ENCODE results near the gene POLR2F.

Gene POLR2F

GRCh38 chr22:37982151-37982785 lies 28.8 kb downstream of the POLR2F start:
- no peak for DNase-seq (ENCODE audit: low read depth)

- DNase-seq (ENCODE audit: low read depth): no peak
Measured at GRCh38 chr22:37982938-37983859, 29.7 kb downstream of the POLR2F start.

- DNase-seq (ENCODE audit: low read depth): no peak
Measured at GRCh38 chr22:37983860-37984791, 30.6 kb downstream of the POLR2F start, which contains the start of gene SOX10. Gene SOX10 (minus strand): TSS chr22:37984555. CDS start chr22:37983784, 771 bp downstream.

GRCh38 chr22:37985050-37985585 lies 31.6 kb downstream of the POLR2F start:
- no peak for DNase-seq (ENCODE audit: low read depth)

- DNase-seq (ENCODE audit: low read depth): no peak
Measured at GRCh38 chr22:37985751-37986281, 32.3 kb downstream of the POLR2F start.

- DNase-seq (ENCODE audit: low read depth): no peak
Measured at GRCh38 chr22:37986371-37986770, 32.9 kb downstream of the POLR2F start.

- no peak for DNase-seq (ENCODE audit: low read depth)
Measured at GRCh38 chr22:37989146-37990045, 35.9 kb downstream of the POLR2F start.

GRCh38 chr22:37990301-37990700 lies 36.8 kb downstream of the POLR2F start:
- no peak for DNase-seq (ENCODE audit: low read depth)

- DNase-seq (ENCODE audit: low read depth): no peak
Measured at GRCh38 chr22:37990862-37991261, 37.4 kb downstream of the POLR2F start.

GRCh38 chr22:37991731-37992442 lies 38.4 kb downstream of the POLR2F start:
- no peak for DNase-seq (ENCODE audit: low read depth)

GRCh38 chr22:37994049-37994448 lies 40.5 kb downstream of the POLR2F start:
- DNase-seq (ENCODE audit: low read depth): peak; percentile 18

- DNase-seq (ENCODE audit: low read depth): no peak
Measured at GRCh38 chr22:37994982-37995381, 41.5 kb downstream of the POLR2F start.

- no peak for DNase-seq (ENCODE audit: low read depth)
Measured at GRCh38 chr22:37995460-37995859, 42.0 kb downstream of the POLR2F start.

GRCh38 chr22:37996079-37996478 lies 42.6 kb downstream of the POLR2F start:
- no peak for DNase-seq (ENCODE audit: low read depth)

GRCh38 chr22:37996515-37997246 lies 43.2 kb downstream of the POLR2F start:
- DNase-seq (ENCODE audit: low read depth): no peak

GRCh38 chr22:37998543-37998942 lies 45.0 kb downstream of the POLR2F start:
- no peak for DNase-seq (ENCODE audit: low read depth)

GRCh38 chr22:37999236-37999635 lies 45.7 kb downstream of the POLR2F start:
- no peak for DNase-seq (ENCODE audit: low read depth)

GRCh38 chr22:37999640-38000272 lies 46.3 kb downstream of the POLR2F start:
- no peak for DNase-seq (ENCODE audit: low read depth)

- DNase-seq (ENCODE audit: low read depth): no peak
Measured at GRCh38 chr22:38005943-38006342, 52.4 kb downstream of the POLR2F start.
